ACHN (cell line): ENCODE results near the gene RB1.

ENCODE experiments used
- DNase-seq: peaks from one replicate; pipeline ENCODE4 v3.0.0-alpha.2; 2015
- in situ Hi-C: cut with HindIII; loops from 2 replicates; pipeline ENCODE4 v1.10.0; 2017; ENCODE audit warnings: low sequenced_read_pairs, low pct_ligation_motif_present, low pct_unique_long_range_greater_than_20kb

RB1 gene

DNA sequence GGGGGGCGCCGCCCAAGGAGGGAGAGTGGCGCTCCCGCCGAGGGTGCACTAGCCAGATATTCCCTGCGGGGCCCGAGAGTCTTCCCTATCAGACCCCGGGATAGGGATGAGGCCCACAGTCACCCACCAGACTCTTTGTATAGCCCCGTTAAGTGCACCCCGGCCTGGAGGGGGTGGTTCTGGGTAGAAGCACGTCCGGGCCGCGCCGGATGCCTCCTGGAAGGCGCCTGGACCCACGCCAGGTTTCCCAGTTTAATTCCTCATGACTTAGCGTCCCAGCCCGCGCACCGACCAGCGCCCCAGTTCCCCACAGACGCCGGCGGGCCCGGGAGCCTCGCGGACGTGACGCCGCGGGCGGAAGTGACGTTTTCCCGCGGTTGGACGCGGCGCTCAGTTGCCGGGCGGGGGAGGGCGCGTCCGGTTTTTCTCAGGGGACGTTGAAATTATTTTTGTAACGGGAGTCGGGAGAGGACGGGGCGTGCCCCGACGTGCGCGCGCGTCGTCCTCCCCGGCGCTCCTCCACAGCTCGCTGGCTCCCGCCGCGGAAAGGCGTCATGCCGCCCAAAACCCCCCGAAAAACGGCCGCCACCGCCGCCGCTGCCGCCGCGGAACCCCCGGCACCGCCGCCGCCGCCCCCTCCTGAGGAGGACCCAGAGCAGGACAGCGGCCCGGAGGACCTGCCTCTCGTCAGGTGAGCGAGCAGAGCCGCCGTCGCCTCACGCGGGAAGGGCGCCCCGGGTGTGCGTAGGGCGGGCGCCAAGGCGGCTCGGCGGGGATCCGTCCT, at the start of gene RB1:
RB1 (plus strand) TSS at position 393 of the 784 bp plus-strand sequence; CDS start at position 555, 162 bp downstream.
- DNase-seq, result peak; percentile 90
- in situ Hi-C loops, result no loop called here

GRCh38 chr13:48253849-48254248, 49.7 kb upstream of the RB1 start:
- in situ Hi-C loops, result no loop called here
- DNase-seq, result no peak

DNA sequence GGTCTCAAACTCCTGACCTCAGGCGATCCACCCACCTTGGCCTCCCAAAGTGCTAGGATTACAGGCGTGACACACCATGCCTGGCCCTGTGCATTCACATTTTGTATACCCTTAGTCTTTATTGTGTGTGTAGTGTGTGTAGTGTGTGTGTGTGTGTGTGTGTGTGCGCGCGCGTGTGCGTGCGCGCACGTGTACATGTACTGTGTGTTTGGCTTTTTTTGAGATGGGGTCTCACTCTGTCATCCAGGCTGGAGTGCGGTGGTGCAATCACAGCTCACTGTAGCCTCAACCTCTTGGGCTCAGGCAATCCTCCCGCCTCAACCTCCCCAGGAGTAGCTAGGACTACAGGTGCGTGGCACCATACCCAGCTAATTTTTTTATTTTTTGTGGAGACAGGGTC, 48.5 kb upstream of the RB1 start:
- DNase-seq, result no peak
- in situ Hi-C loops, result no loop called here

GRCh38 chr13:48255954-48256353, 47.6 kb upstream of the RB1 start:
- in situ Hi-C loops, result no loop called here
- DNase-seq, result no peak

DNA sequence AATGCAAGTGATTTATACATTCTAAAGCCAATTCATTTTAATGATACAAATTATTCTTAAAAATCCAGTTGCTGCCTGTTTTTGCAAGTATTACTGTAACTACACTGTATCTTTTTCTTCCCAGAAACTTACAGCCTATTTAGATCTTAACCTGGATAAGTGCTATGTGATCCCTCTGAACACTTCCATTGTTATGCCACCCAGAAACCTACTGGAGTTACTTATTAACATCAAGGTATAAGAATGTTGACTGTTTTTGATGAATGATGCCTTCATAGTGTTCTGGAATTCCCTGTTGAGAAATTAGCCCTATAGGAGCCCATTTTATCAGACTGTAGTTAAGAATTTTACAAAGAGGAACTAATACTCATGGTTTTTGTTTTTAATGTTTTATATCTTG, 45.5 kb upstream of the RB1 start:
- DNase-seq, result peak; percentile 7
- in situ Hi-C loops, result no loop called here

GRCh38 chr13:48258430-48258829, 45.1 kb upstream of the RB1 start:
- in situ Hi-C loops, result no loop called here
- no peak for DNase-seq

GRCh38 chr13:48260970-48261369, 42.6 kb upstream of the RB1 start:
- in situ Hi-C loops, result no loop called here
- no peak for DNase-seq

DNA sequence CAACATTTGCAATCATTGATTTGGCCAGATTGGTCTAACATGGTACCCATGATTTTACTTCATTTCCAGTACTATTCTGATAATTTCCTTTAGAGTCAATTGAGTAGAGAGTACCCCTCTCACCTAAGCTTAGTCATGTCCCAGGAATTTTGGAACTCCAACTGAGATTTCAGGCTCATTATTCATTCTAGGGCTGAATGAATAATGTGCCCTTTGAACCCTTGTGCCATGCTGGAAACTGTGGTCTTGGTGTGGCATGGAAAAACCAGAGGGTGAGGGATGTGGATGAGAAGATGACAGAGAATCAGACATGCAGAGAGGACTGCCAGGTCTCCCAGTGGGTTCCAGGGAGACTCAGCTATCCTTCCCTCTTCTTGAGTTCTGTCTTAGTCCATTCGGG, 40.4 kb upstream of the RB1 start:
- in situ Hi-C loops, result no loop called here
- DNase-seq, result peak; percentile 13

- DNase-seq, result no peak
- in situ Hi-C loops, result no loop called here
These were observed 39.5 kb upstream of the RB1 start for GRCh38 chr13:48264058-48264457.

- DNase-seq, result no peak
- in situ Hi-C loops, result no loop called here
These were observed 38.2 kb upstream of the RB1 start for GRCh38 chr13:48265217-48265815.

DNA sequence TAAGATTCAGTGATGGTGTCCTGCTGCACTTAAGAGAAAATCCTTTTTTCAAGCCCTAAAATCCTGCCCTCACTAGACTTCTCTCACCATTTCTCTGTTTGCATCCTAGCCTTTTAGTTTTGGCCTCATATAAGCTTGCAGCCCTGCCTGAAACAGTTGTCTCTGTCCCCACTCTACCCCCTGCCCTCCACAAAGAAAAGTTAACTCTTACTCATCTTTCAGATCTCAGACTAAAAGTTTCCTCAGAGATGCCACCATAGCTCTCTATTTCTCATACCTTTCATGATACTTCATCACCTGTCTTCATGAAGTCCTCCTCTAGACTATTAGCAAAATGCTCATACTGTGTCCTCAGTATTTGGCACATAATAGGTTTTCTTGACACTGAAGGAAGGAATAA, 37.4 kb upstream of the RB1 start:
- no peak for DNase-seq
- in situ Hi-C loops, result no loop called here

- DNase-seq, result no peak
- in situ Hi-C loops, result no loop called here
These were observed 36.6 kb upstream of the RB1 start for GRCh38 chr13:48266701-48267639.

GRCh38 chr13:48268019-48268418, 35.5 kb upstream of the RB1 start:
- DNase-seq, result no peak
- in situ Hi-C loops, result no loop called here

GRCh38 chr13:48273346-48273745, 30.2 kb upstream of the RB1 start:
- in situ Hi-C loops, result no loop called here

DNA sequence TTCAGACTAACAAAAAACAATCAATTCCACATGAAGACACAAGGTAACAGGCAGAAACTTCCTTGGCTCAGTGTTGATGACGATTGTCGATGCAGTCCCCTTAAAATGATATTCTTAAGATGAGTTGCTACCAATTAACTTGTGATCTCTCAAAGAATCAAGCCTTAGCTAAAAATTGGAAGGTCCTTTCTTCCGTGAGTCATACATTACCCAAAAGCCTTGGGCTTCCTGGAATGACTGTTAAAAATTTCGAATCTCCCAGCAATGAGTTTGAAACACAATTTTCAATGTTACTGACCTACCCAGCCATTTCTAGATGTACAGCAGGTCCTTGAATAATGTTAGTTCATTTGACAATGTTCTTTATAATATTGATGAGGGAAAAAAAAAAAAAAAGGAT, 28.0 kb upstream of the RB1 start:
- DNase-seq, result no peak
- in situ Hi-C loops, result no loop called here

More at GRCh38 chr13:48273346-48273745, 30.2 kb upstream of the RB1 start:
- no peak for DNase-seq

GRCh38 chr13:48278806-48279205, 24.7 kb upstream of the RB1 start:
- DNase-seq, result no peak
- in situ Hi-C loops, result no loop called here

GRCh38 chr13:48281556-48281955, 22.0 kb upstream of the RB1 start:
- no peak for DNase-seq

GRCh38 chr13:48291730-48292129, 11.8 kb upstream of the RB1 start:
- in situ Hi-C loops, result no loop called here
- no peak for DNase-seq

More at GRCh38 chr13:48281556-48281955, 22.0 kb upstream of the RB1 start:
- in situ Hi-C loops, result no loop called here

GRCh38 chr13:48292650-48293049, 10.9 kb upstream of the RB1 start:
- in situ Hi-C loops, result no loop called here
- no peak for DNase-seq
